Stimulated activated CD8-positive, alpha-beta memory T cell treated with anti-CD3 and anti-CD28 coated beads, Interleukin-4, amount 100 ng/mL, for 4 hours (primary cell): ENCODE measurements around the gene FEM1B.

ENCODE experiments used
- DNase-seq, 2 donors: peaks; one replicate each; pipeline ENCODE4 v3.0.0-alpha.2; 2020; ENCODE audit warnings: low read depth in 2 of 2, low spot score in 1 of 2

Gene FEM1B

GRCh38 chr15:68284616-68285258, 7.2 kb downstream of the FEM1B start:
- DNase-seq, result no peak

- no peak for DNase-seq
These were observed 7.9 kb downstream of the FEM1B start for GRCh38 chr15:68285259-68285980.

GRCh38 chr15:68286256-68286655, 8.7 kb downstream of the FEM1B start:
- DNase-seq, result no peak

GRCh38 chr15:68289057-68289456, 11.5 kb downstream of the FEM1B start:
- DNase-seq, result no peak

- no peak for DNase-seq
These were observed 12.2 kb downstream of the FEM1B start for GRCh38 chr15:68289621-68290352.

- DNase-seq, result no peak
These were observed 13.2 kb downstream of the FEM1B start for GRCh38 chr15:68290715-68291114.

GRCh38 chr15:68292157-68292781, 14.7 kb downstream of the FEM1B start:
- DNase-seq, result no peak

- no peak for DNase-seq
These were observed 15.4 kb downstream of the FEM1B start for GRCh38 chr15:68292967-68293366.

GRCh38 chr15:68295014-68295805, 17.7 kb downstream of the FEM1B start:
- DNase-seq, result no peak

GRCh38 chr15:68298336-68298735, 20.8 kb downstream of the FEM1B start:
- DNase-seq, result no peak

- no peak for DNase-seq
These were observed 21.4 kb downstream of the FEM1B start for GRCh38 chr15:68298882-68299381.

GRCh38 chr15:68299436-68299835, 21.9 kb downstream of the FEM1B start:
- no peak for DNase-seq

- no peak for DNase-seq
These were observed 22.8 kb downstream of the FEM1B start for GRCh38 chr15:68300115-68300940.

GRCh38 chr15:68301301-68301700, 23.8 kb downstream of the FEM1B start:
- no peak for DNase-seq

GRCh38 chr15:68302729-68303128, 25.2 kb downstream of the FEM1B start:
- DNase-seq, result no peak

GRCh38 chr15:68303134-68303533, 25.6 kb downstream of the FEM1B start:
- no peak for DNase-seq

GRCh38 chr15:68303560-68304436, 26.3 kb downstream of the FEM1B start:
- DNase-seq, result no peak

- DNase-seq, result no peak
These were observed 27.2 kb downstream of the FEM1B start for GRCh38 chr15:68304589-68305337.
